Keratinocyte (primary cell): ENCODE measurements around the gene STARD4. TPM values are rescaled to one million over a fixed set of nuclear protein-coding genes. Genes with fewer than 3 reads are reported as not detected.

ENCODE experiments used
- DNase-seq: peaks from one replicate; pipeline ENCODE4 v3.0.0-alpha.2; 2011; ENCODE audit warnings: low read depth, missing footprints, low spot score
- FAIRE-seq: peaks from 2 replicates; lab custom pipeline; 2011; peaks lifted over from hg19 to GRCh38; lab: Jason Lieb, UNC
- H2AFZ ChIP-seq: 2 replicates; pipeline ENCODE4 v1.6.0; 2012; ENCODE audit warnings: low read length, control low read depth, inconsistent platforms; ENCODE audit not compliant: control insufficient read depth
- H3K27ac ChIP-seq: 2 replicates; pipeline ENCODE4 v1.5.1; 2011; ENCODE audit warnings: low read length; ENCODE audit not compliant: control insufficient read depth, insufficient read depth
- H3K27me3 ChIP-seq: 3 replicates; pipeline ENCODE4 v1.6.0; 2011; ENCODE audit warnings: low read length; ENCODE audit not compliant: control insufficient read depth, insufficient read depth; ENCODE audit errors: extremely low read depth
- H3K36me3 ChIP-seq, 2 experiments: 2 replicates in 1 of 2; 3 replicates in 1 of 2; pipeline ENCODE4 v1.5.1; 2011; ENCODE audit warnings: low read length in 2 of 2, mild to moderate bottlenecking in 1 of 2; ENCODE audit not compliant: control insufficient read depth in 2 of 2, insufficient read depth in 2 of 2; ENCODE audit errors: extremely low read depth in 1 of 2
- H3K4me1 ChIP-seq: 3 replicates; pipeline ENCODE4 v1.5.1; 2011; ENCODE audit warnings: low read length; ENCODE audit not compliant: control insufficient read depth, insufficient read depth; ENCODE audit errors: extremely low read depth
- H3K4me2 ChIP-seq: 3 replicates; pipeline ENCODE4 v1.6.0; 2011; ENCODE audit warnings: low read depth, low read length; ENCODE audit not compliant: control insufficient read depth, insufficient read depth; ENCODE audit errors: extremely low read depth
- H3K4me3 ChIP-seq, 3 experiments: fragments of 200-600 bp in 1 of 3; sonication (generic) in 1 of 3; 2 replicates in 2 of 3; 3 replicates in 1 of 3; pipeline ENCODE4 v1.5.1; 2011 to 2016; ENCODE audit warnings: low read length in 3 of 3, mild to moderate bottlenecking in 3 of 3, control low read depth in 2 of 3, inconsistent platforms in 1 of 3, low read depth in 1 of 3, mixed read lengths in 1 of 3, mixed run types in 1 of 3, moderate library complexity in 1 of 3; ENCODE audit not compliant: control insufficient read depth in 2 of 3, insufficient read depth in 2 of 3; ENCODE audit errors: extremely low read depth in 1 of 3
- H3K79me2 ChIP-seq: 2 replicates; pipeline ENCODE4 v1.6.0; 2012; ENCODE audit warnings: low read length; ENCODE audit not compliant: control insufficient read depth, insufficient read depth
- H3K9ac ChIP-seq: 3 replicates; pipeline ENCODE4 v1.6.0; 2011; ENCODE audit warnings: low read length; ENCODE audit not compliant: control insufficient read depth, insufficient read depth; ENCODE audit errors: extremely low read depth
- H3K9me1 ChIP-seq: 3 replicates; pipeline ENCODE4 v1.6.0; 2011; ENCODE audit warnings: low read length; ENCODE audit not compliant: control insufficient read depth, insufficient read depth; ENCODE audit errors: extremely low read depth
- H3K9me3 ChIP-seq: 2 replicates; pipeline ENCODE4 v1.5.1; 2012; ENCODE audit warnings: low read depth, low read length; ENCODE audit not compliant: control insufficient read depth
- H4K20me1 ChIP-seq: 3 replicates; pipeline ENCODE4 v1.6.0; 2011; ENCODE audit warnings: low read length; ENCODE audit not compliant: control insufficient read depth, insufficient read depth; ENCODE audit errors: extremely low read depth
- CTCF ChIP-seq, 3 experiments: IDR thresholded peaks in 1 of 3; conservative IDR thresholded peaks in 1 of 3; optimal IDR thresholded peaks in 1 of 3; 2 replicates in 2 of 3; 3 replicates in 1 of 3; pipeline versions ENCODE3 to v1.5.1; 2011; ENCODE audit warnings: low read length in 3 of 3, mild to moderate bottlenecking in 3 of 3, moderate library complexity in 2 of 3, control low read depth in 1 of 3, inconsistent platforms in 1 of 3; ENCODE audit not compliant: insufficient read depth in 2 of 3; ENCODE audit errors: extremely low read depth in 1 of 3
- EZH2 ChIP-seq: IDR thresholded peaks from one replicate; pipeline ENCODE4 v1.6.1; 2012; ENCODE audit warnings: inconsistent platforms, mild to moderate bottlenecking, low read length, moderate library complexity
- dilution Hi-C: fragments of 300-500 bp; cut with MboI; formaldehyde crosslinking; loops from one replicate; pipeline ENCODE4 v1.7.0; 2020; ENCODE audit warnings: low sequenced_read_pairs; ENCODE audit not compliant: extremely low pct_ligation_motif_present
- polyA plus RNA-seq, 5 experiments: library from polyadenylated mRNA; depleted of rRNA in 3 of 5; stranded (reverse) in 3 of 5; stranded (forward) in 1 of 5; unstranded in 1 of 5; fragments of >200 nt; gene quantifications; 1 replicate in 1 of 5; 2 replicates in 3 of 5; 3 replicates in 1 of 5; pipeline versions ENCODE4 v1.2.1 to v1.2.3, GENCODE V29; 2011 to 2012; ENCODE audit warnings: missing spikeins in 2 of 5, low read depth in 1 of 5, low replicate concordance in 1 of 5

STARD4 gene
- polyA plus RNA-seq, 1 donor (not counting 4 experiments of a cell fraction or from before 2014, with no cell fraction given) = 86.4 TPM

- dilution Hi-C loops = no loop called here
- Histone ChIP-seq H2AFZ (no peak overlapping the region), H3K27me3 (no peaks in the 10 kb centered on the region), H3K9me3 (no peaks in the 10 kb centered on the region), H3K79me2 (no peaks in the 10 kb centered on the region), H3K4me1 (peaks cover 5% of the 10 kb centered on the region), H3K27ac (no peak overlapping the region), H3K9ac (no peak overlapping the region), H3K4me3 (no peak overlapping the region), H3K9me1 (no peaks in the 10 kb centered on the region), H4K20me1 (no peaks in the 10 kb centered on the region), H3K36me3 (no peaks in the 10 kb centered on the region), H3K4me2 (no peak overlapping the region)
- FAIRE-seq (no peak), DNase-seq (no peak)
- TF ChIP-seq EZH2 = no peak
- no peak for TF ChIP-seq CTCF (optimal IDR thresholded peaks at IDR 0.05 in 1 of 3, IDR thresholded peaks at IDR 0.05 in 1 of 3, conservative IDR thresholded peaks at IDR 0.05 in 1 of 3; ENCODE audit: extremely low read depth in 1 of 3, insufficient read depth in 2 of 3, low read length in 3 of 3)
Observed at GRCh38 chr5:111556501-111556900, 44.2 kb upstream of the STARD4 start.

GRCh38 chr5:111555760-111556159 is 43.4 kb upstream of the STARD4 start:
- Histone ChIP-seq H3K36me3 (no peaks in the 10 kb centered on the region), H3K79me2 (no peaks in the 10 kb centered on the region), H3K27ac (no peak overlapping the region), H3K9me1 (peaks cover 4% of the 10 kb centered on the region), H2AFZ (no peak overlapping the region), H3K4me3 (no peak overlapping the region), H4K20me1 (no peaks in the 10 kb centered on the region), H3K9ac (no peak overlapping the region), H3K4me1 (peaks cover 12% of the 10 kb centered on the region), H3K27me3 (no peaks in the 10 kb centered on the region), H3K4me2 (no peak overlapping the region), H3K9me3 (no peaks in the 10 kb centered on the region)
- TF ChIP-seq EZH2 (no peak), CTCF (optimal IDR thresholded peaks at IDR 0.05 in 1 of 3, IDR thresholded peaks at IDR 0.05 in 1 of 3, conservative IDR thresholded peaks at IDR 0.05 in 1 of 3; ENCODE audit: extremely low read depth in 1 of 3, insufficient read depth in 2 of 3, low read length in 3 of 3) (no peak)
- FAIRE-seq (no peak), DNase-seq (no peak)
- dilution Hi-C loops = no loop called here
